Measurements from ENCODE around the gene INTS4.
"Not testable (repeated sequence)": the region's sequence is repeated elsewhere in the genome, so short reads cannot be mapped to it uniquely, and the experiment has no call there.

The INTS4 gene

DNA sequence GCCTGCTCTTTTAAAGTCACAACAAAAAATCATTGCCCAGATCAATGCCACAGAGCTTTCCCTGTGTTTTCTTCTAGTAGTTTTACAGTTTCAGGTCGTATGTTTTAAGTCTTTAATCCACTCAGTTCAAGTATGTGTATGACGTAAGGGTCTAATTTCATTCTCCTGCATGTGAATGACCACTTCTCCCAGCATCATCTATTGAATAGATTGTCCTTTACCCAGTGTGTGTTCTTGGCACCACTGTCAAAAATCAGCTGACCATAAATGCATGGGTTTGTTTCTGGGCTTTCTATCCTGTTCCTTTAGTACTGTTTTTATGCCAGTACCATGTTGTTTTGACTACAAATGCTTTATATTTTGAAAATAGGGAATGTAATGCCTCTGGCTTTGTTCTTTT is 28.1 kb downstream of the INTS4 start:
- in situ Hi-C loops (cut with MboI; ENCODE audit: low sequenced_read_pairs), result no loop called here

DNA sequence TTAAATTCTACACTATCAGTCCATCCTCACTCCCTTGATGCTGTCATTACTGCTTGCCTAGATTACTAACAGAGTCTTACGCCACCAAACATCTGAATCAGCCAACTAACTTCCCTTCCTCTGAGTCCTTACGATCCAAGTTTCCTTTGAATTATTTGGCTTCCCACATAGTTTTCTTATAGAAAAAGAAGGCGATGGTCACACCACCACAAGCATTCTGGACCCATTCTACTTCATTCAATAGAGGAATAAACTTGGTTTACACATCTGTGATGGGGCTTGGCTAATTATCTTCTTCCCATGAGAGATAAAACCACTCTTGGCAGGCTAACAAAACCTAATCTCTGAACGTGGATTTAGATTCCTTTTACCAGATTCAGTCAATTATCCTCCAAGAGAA is 35.0 kb downstream of the INTS4 start:
- in situ Hi-C loops (cut with MboI; ENCODE audit: low sequenced_read_pairs), result no loop called here

DNA sequence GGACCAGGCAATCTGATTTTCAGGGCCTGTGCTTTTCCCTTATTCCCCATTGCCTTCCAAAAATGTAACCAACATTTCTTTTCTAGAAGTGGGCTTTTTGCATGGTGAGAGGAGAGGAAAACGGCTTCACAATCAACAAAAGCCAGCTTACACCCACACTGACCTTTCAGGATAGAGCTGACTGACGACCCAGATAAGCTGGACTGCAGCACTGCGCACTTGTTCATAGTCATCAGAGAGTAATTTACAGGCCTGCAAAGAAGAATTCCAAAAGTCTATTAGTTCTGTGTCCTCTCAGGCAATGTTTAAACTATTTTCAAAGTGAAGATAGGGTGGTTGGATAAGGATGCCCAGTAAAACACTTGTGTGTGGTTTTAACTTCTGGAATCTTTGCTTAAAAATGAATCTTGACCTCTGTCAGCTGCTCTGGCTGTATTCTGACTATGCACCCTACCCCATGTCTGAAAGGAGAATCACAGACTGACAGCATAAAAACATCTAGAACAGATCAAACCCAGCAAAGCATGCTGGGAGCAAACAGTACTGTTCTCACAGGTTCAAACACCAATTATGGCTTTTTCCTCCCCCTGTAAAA is 35.8 kb downstream of the INTS4 start:
- in situ Hi-C loops (cut with MboI; ENCODE audit: low sequenced_read_pairs), result not testable (repeated sequence)

DNA sequence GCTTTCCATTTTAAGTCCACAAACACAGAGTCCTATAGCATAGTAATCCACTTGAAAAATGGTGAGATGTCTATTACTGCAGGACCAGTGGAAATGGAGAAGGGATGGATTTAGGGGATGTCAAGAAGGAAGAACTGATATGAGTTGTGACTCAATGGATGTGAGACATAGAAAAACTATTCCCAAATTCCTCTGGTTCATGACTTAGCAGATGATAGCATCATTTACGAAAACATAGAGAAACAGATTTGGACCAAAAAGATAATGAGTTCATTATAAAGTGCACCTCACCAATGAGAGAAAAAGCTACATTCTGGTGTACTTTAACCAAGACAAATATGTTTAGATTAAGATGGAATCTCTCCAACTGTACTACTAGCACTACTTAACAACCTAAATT is 51.2 kb downstream of the INTS4 start:
- in situ Hi-C loops (cut with MboI; ENCODE audit: low sequenced_read_pairs), result not testable (repeated sequence)

DNA sequence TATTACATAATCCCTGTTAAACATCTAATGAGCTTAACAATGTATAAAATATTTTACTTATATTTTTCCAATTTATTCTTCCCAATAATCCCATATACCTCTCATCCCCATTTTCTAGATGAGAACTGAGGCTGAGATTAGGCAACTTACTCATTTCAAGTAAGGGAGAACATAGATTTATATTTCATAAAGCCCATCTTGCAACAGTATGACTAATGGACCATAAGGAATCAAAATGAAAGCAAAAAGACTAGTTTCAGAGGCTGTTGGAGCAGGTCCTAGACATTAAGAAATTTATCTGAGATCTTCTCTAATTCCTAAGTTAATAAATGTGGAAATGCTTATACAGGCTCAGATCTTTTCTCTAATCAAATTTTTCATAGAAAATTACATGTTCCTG is 52.0 kb downstream of the INTS4 start:
- in situ Hi-C loops (cut with MboI; ENCODE audit: low sequenced_read_pairs), result not testable (repeated sequence)

DNA sequence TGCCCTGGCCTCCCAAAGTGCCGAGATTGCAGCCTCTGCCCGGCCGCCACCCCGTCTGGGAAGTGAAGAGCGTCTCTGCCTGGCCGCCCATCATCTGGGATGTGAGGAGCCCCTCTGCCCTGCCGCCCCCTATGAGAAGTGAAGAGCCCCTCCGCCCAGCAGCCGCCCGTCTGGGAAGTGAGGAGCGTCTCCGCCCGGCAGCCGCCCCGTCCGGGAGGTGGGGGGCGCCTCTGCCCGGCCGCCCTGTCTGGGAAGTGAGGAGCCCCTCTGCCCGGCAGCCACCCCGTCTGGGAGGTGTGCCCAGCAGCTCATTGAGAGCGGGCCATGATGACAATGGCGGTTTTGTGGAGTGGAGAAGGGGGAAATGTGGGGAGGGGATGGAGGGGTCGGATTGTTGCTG is 60.9 kb downstream of the INTS4 start:
- in situ Hi-C loops (cut with MboI; ENCODE audit: low sequenced_read_pairs), result not testable (repeated sequence)

DNA sequence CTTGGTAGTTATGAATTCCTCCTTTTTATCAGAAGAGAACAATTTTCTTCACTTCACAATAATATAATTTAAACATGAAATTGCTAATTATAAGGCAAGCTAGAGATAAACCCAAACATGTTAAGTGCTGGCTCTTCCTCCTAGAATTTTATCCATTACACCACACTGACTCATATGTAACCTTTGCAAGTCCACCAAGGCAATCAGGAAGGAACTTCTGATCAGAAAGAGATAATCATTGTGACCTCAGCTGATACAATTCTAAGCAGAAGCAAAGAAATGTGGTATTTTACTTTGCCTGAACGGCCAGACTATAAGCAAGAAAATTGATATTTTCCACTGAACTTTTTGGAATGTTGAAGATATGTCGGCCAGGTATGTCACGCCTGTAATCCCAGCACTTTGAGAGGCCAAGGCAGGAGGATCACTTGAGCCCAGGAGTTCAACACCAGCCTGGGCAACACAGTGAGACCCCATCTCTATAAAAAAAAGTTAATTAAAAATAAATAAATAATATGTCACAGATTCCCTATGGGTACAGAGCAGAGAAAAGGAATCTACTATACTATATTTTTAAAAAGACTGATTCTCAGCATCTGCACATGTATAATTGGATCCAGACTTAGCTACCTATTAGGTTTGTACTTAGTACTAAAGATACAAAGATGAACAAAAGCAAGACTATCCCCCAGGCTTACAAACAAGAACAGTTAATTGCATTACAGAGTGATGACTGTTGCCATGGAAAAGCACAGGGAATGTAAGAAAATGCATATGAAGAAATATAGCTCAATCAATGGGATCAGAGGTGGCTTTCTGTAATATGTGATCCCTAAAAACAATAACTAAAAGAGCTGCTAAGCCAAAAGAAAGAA is 63.9 kb downstream of the INTS4 start:
- in situ Hi-C loops (cut with MboI; ENCODE audit: low sequenced_read_pairs), result not testable (repeated sequence)

DNA sequence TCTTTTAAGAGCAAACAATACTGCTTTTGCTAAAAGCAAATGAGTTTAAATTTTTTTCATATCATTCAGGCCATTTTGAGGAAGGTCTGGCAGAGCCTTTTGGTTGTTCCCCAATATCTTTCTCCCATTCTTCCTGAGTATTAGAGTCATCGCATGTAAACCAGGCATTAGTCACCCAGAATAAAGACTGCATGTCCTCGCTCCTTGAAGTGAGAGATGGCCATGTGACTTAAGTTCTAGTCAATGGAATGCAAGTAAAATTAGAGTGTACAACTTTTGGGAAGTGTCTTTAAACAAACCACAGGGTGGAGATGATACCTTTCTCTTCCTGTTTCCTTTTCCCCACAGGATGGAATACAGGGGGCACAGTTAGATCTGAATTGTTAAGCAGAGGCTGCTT is 76.8 kb downstream of the INTS4 start:
- in situ Hi-C loops (cut with MboI; ENCODE audit: low sequenced_read_pairs), result not testable (repeated sequence)

DNA sequence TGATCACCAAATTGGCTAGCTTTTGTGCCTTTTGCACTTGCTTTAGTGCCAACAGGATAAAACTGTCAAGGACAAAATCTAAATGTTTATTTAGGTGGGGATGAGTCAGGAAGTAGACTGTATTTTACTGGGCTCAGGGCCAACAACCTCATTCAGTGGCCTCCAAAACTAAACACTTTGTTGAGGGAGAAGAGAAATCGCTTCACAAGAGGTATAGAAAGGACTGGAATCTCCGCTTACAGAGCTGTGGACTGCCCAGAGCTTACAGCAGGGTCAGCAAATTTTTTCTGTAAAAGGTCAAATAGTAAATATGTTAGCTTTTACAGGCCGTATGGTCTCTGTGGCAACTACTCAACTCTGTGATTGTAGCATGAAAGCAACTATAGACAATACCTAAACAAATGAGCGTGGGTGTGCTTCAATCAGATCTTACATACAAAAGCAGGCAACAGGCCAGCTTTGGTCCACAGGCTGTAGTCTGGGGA is 80.1 kb downstream of the INTS4 start:
- in situ Hi-C loops (cut with MboI; ENCODE audit: low sequenced_read_pairs), result not testable (repeated sequence)

DNA sequence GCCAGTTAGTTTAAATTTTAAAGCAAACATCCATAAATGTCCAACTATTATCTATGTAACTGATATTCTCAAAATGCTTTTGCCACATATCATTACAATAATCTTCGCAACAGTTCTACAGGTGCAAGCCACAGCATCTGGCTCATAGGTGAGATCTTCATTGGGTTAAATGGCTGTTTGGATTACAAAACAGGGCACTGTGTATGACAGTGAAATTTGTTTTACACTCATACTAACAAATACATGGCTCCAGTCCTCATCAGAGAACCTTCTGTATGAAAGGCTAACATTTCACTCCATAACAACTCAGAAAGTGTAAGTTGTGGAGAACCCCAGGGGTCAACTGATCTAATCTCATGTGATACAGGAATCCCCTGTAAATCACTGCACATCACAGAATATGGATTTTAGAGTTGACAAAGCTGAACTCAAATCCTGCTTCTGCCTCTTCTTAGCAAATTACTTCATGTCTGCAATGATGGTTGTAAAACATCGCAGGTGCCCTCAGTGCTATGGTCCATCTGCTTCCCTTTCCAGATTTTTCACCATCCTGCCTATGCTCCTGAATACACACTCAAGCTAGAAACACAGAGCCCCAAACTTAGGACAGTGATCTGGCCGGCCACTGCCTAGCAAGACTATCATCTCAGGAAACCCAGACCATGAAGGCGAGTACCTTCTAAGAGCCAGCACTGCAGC is 80.7 kb downstream of the INTS4 start:
- in situ Hi-C loops (cut with MboI; ENCODE audit: low sequenced_read_pairs), result not testable (repeated sequence)

DNA sequence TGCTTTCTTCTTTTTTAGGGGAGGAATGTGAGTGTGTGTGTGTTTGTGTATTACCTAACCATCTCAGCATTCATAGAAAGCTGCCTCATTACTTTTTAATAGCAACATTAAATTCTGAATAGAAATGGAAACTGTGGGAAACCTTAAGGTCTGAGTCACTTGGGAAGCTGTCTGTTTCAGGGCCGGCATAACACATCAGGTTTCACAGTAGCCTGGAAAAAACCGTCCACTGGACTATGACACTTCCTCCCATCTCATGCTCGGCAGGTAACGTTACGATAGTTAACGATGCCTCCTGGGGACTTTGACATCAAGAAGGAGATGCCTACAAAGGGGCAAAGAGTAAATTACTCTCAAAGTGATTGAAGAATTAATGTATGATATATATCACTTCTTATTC is 83.6 kb downstream of the INTS4 start:
- in situ Hi-C loops (cut with MboI; ENCODE audit: low sequenced_read_pairs), result not testable (repeated sequence)

DNA sequence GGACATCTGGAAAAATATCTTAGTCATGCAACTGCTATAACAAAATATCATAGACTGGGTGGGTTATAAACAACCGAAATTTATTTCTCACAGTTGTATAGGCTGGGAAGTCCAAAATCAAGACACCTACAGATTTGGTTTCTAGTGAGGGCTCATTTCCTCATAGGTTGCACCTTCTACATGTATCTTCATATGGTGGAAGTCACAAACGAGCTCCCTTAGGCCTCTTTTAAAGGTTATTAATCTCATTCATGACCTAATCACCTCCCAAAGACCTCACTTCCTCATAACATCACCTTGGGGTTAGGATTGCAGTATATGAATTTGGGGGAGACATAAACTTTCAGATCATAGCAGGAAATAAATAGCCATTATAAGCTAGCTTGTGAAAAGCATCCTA is 85.2 kb downstream of the INTS4 start:
- in situ Hi-C loops (cut with MboI; ENCODE audit: low sequenced_read_pairs), result no loop called here

DNA sequence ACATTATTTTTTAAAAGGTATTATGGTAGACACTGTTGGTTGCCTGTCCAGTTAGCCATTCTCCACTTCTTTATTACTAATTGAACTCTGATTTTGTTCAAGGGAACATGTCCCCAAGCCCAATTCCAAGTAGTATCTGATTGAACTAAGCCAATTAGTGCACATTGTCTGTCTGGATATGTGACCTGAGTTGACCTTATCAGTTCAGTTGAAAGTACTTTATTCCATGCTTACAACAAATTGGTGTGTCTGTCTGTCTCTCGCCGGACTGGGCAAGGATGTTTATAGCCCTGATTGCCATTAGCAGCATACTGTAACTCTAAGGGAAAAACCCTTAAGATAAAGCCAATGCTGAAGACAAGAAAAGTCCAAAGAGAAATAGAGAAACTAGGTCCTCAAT is 85.6 kb downstream of the INTS4 start:
- in situ Hi-C loops (cut with MboI; ENCODE audit: low sequenced_read_pairs), result no loop called here

DNA sequence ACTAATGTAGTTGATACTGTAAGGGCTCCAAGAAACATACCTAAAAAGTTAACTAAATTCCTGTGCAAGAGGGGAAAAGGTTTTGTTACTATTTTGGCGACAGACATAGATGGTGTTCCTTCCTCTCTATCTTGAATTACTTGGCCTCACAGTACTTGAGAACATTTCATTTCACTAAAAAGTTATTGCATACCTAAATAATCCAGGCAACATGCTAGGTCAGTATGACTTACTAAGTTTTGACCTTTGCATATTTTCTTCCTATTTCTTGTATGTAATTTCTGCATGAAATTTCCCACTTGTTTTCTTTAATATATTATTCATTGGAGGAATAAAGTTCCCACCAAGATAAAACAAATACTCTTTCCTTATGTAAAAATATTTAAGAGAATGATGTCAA is 99.5 kb downstream of the INTS4 start:
- in situ Hi-C loops (cut with MboI; ENCODE audit: low sequenced_read_pairs), result not testable (repeated sequence)

DNA sequence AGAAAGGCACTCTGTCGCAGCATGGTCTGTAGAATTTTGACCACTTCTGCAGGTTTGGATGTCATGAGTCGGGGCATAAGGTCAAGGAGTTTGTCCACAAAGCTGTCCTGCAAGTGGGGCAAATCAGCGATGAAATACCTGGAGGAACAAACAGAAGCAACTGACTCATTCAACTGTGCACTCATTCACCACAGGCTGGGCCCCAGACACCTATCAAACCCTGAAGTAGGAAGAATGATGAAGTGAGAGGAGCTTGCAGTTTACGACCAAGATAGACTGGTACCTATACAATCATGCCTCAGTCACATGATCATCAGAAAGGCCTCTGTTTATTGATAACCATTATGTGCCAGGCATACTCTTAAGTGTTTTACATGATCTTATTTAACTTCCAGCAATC is 102.8 kb downstream of the INTS4 start:
- in situ Hi-C loops (cut with MboI; ENCODE audit: low sequenced_read_pairs), result not testable (repeated sequence)

DNA sequence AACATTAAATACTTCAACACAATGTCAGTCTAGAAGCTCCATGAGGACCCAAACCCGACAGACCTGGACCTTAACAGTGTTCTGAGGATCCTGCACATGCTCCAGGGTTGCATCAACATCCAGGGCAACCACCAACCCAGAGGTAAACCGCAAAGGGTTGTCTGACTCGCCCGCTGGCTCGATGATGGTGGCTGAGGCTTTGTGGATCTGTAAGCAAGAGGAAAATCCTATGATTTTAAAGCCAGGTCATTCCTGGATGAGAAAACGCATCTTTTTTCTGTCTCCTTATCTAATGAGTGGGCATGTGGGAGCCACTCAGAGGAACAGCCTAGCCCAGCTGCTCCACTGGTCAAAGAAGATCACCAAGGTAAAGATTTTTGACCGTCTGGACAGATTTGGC is 103.2 kb downstream of the INTS4 start:
- in situ Hi-C loops (cut with MboI; ENCODE audit: low sequenced_read_pairs), result not testable (repeated sequence)

DNA sequence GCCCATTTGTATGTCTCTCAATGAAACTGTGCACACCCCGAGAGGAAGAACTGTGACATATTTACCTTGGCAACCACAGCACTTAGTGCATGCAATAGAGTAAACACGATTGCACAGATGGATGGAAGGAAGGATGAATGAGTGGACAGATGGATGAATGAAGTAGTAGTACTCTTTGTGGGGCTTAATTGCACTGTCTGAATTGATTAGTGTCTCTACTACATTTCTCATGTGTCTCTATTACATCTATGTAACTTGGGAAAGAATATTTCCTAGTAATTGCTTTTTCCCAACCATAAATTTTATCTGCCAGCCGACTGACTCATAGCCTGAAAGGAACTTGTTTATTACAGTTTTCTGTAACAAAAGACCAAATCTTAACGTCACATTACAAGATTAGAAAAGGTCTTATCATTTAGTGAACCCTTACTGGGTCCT is 103.8 kb downstream of the INTS4 start:
- in situ Hi-C loops (cut with MboI; ENCODE audit: low sequenced_read_pairs), result not testable (repeated sequence)

DNA sequence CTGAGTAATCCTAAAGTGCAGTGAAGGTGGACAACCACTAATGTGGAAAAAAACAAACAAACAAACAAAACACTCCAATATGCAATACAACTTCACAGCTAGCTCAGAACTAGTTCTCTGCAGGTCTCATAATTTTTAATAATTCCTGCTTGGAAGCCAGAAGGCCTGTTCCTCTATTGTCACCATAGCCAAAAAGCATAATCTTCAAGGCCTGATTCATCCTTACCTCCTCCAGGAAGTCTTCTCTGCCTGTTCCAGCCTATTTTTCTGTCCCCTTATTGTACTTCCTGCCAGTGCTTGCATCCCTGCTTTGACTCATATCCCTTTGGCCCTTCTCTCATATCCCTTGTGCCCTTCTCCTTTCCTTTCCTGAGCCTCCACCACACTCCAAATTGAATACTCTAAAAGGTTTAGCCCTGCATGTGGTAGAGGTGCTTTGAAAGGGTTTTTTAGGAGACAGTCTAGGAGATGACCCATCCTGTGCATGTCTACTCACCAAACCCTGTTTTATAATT is 104.3 kb downstream of the INTS4 start:
- in situ Hi-C loops (cut with MboI; ENCODE audit: low sequenced_read_pairs), result not testable (repeated sequence)

DNA sequence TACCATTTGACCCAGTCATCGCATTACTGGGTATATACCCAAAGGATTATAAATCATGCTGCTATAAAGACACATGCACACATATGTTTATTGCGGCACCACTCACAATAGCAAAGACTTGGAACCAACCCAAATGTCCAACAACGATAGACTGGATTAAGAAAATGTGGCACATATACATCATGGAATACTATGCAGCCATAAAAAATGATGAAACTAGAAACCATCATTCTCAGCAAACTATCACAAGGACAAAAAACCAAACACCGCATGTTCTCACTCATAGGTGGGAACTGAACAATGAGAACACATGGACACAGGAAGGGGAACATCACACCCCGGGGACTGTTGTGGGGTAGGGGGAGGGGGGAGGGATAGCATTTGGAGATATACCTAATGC is 105.4 kb downstream of the INTS4 start:
- in situ Hi-C loops (cut with MboI; ENCODE audit: low sequenced_read_pairs), result not testable (repeated sequence)

DNA sequence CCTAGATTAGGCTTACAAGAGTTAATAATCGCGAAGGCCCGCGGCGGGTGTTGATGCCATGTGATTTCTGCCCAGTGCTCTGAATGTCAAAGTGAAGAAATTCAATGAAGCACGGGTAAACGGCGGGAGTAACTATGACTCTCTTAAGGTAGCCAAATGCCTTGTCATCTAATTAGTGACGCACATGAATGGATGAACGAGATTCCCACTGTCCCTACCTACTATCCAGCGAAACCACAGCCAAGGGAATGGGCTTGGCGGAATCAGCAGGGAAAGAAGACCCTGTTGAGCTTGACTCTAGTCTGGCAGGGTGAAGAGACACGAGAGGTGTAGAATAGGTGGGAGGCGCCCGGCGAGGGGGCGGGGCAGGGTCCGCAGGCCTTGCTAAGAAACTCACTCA is 108.1 kb downstream of the INTS4 start:
- in situ Hi-C loops (cut with MboI; ENCODE audit: low sequenced_read_pairs), result no loop called here

DNA sequence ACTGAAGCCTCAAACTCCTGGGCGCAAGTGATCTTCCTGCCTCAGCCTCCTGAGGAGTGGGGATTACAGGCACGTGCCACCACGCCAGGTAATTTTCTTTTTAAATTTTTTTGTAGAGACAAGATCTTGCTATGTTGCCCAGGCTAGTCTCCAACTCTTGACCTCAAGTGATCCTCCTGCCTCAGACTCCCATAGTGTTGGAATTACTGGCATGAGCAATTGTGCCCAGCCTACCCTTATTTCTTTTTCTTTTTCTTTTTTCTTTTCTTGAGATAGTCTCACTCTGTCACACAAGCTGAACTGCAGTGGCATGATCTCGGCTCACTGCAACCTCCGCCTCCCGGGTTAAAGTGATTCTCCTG is 109.7 kb downstream of the INTS4 start:
- in situ Hi-C loops (cut with MboI; ENCODE audit: low sequenced_read_pairs), result no loop called here
